HT-29 (cell line): ENCODE data around the gene HSD17B3. TPM values are rescaled to one million over a fixed set of nuclear protein-coding genes. Genes with fewer than 3 reads are reported as not detected.
"Not testable (repeated sequence)": the region's sequence is repeated elsewhere in the genome, so short reads cannot be mapped to it uniquely, and the experiment has no call there.

ENCODE experiments used
- DNase-seq: peaks from one replicate; pipeline ENCODE4 v3.0.0-alpha.2; 2015; ENCODE audit warnings: low spot score
- total RNA-seq: library from RNA; depleted of rRNA; stranded (reverse); fragments of >200 nt; shearing (Covaris generic); gene quantifications from 2 replicates; pipeline ENCODE4 v1.2.3, GENCODE V29; 2014

Gene HSD17B3
- total RNA-seq, 1 experiment from 2014 or later = not detected

- not testable (repeated sequence) for DNase-seq
These were observed 5.0 kb upstream of the HSD17B3 start for GRCh38 chr9:96306958-96307357.

GRCh38 chr9:96305171-96305570, 3.2 kb upstream of the HSD17B3 start:
- DNase-seq = no peak

- DNase-seq = no peak
These were observed 2.3 kb upstream of the HSD17B3 start for GRCh38 chr9:96304230-96304629.

- no peak for DNase-seq
These were observed 2.2 kb downstream of the HSD17B3 start for GRCh38 chr9:96299823-96300222.

- DNase-seq = no peak
These were observed 7.8 kb downstream of the HSD17B3 start for GRCh38 chr9:96294159-96294545.

- peak; percentile 23 for DNase-seq
These were observed 8.3 kb downstream of the HSD17B3 start for GRCh38 chr9:96293498-96294158.

GRCh38 chr9:96289392-96289791, 12.6 kb downstream of the HSD17B3 start:
- DNase-seq = no peak

GRCh38 chr9:96281641-96282040, 20.3 kb downstream of the HSD17B3 start:
- DNase-seq = no peak

- DNase-seq = peak; percentile 73
These were observed 22.0 kb downstream of the HSD17B3 start for GRCh38 chr9:96279932-96280331.

GRCh38 chr9:96274939-96275338, 27.0 kb downstream of the HSD17B3 start:
- DNase-seq = no peak

- DNase-seq = no peak
These were observed 31.7 kb downstream of the HSD17B3 start for GRCh38 chr9:96270236-96270744.

- no peak for DNase-seq
These were observed 43.0 kb downstream of the HSD17B3 start for GRCh38 chr9:96258967-96259366.

- peak; percentile 35 for DNase-seq
These were observed 45.2 kb downstream of the HSD17B3 start for GRCh38 chr9:96256800-96257199.

GRCh38 chr9:96255698-96256097, 46.3 kb downstream of the HSD17B3 start:
- DNase-seq = no peak

- no peak for DNase-seq
These were observed 48.8 kb downstream of the HSD17B3 start for GRCh38 chr9:96253059-96253696.

- no peak for DNase-seq
These were observed 50.5 kb downstream of the HSD17B3 start for GRCh38 chr9:96251451-96251850.

GRCh38 chr9:96249746-96250145, 52.2 kb downstream of the HSD17B3 start:
- DNase-seq = no peak

- DNase-seq = no peak
These were observed 55.7 kb downstream of the HSD17B3 start for GRCh38 chr9:96246267-96246671.

GRCh38 chr9:96245399-96245798, 56.6 kb downstream of the HSD17B3 start:
- DNase-seq = no peak

- DNase-seq = no peak
These were observed 58.2 kb downstream of the HSD17B3 start for GRCh38 chr9:96243778-96244177.

- no peak for DNase-seq
These were observed 59.2 kb downstream of the HSD17B3 start for GRCh38 chr9:96242811-96243210.

- peak; percentile 53 for DNase-seq
These were observed 60.6 kb downstream of the HSD17B3 start for GRCh38 chr9:96241391-96241809.

- no peak for DNase-seq
These were observed 65.0 kb downstream of the HSD17B3 start for GRCh38 chr9:96236854-96237550.
